ENCODE data around the gene ELAVL2.

The ELAVL2 gene

GRCh38 chr9:23721466-23721865 lies 104.6 kb downstream of the ELAVL2 start:
- no peak for DNase-seq

GRCh38 chr9:23717505-23717904 lies 108.5 kb downstream of the ELAVL2 start:
- DNase-seq, result no peak

- DNase-seq, result no peak
Measured at GRCh38 chr9:23707249-23707648, 118.8 kb downstream of the ELAVL2 start.

GRCh38 chr9:23702311-23702922 lies 123.6 kb downstream of the ELAVL2 start:
- no peak for DNase-seq

- DNase-seq, result no peak
Measured at GRCh38 chr9:23701291-23701690, 124.7 kb downstream of the ELAVL2 start.

GRCh38 chr9:23700359-23700758 lies 125.7 kb downstream of the ELAVL2 start:
- no peak for DNase-seq

- DNase-seq, result no peak
Measured at GRCh38 chr9:23698161-23698560, 127.9 kb downstream of the ELAVL2 start.

GRCh38 chr9:23695572-23695971 lies 130.5 kb downstream of the ELAVL2 start:
- DNase-seq, result no peak

GRCh38 chr9:23693374-23693773 lies 132.7 kb downstream of the ELAVL2 start:
- DNase-seq, result no peak

- DNase-seq, result no peak
Measured at GRCh38 chr9:23686896-23687295, 139.1 kb downstream of the ELAVL2 start.

GRCh38 chr9:23686257-23686656 lies 139.8 kb downstream of the ELAVL2 start:
- no peak for DNase-seq

GRCh38 chr9:23683611-23684061 lies 142.4 kb downstream of the ELAVL2 start:
- DNase-seq, result no peak

- no peak for DNase-seq
Measured at GRCh38 chr9:23682891-23683431, 143.1 kb downstream of the ELAVL2 start.

- DNase-seq, result no peak
Measured at GRCh38 chr9:23682352-23682751, 143.7 kb downstream of the ELAVL2 start.

GRCh38 chr9:23677446-23677845 lies 148.6 kb downstream of the ELAVL2 start:
- no peak for DNase-seq

GRCh38 chr9:23674016-23674585 lies 151.9 kb downstream of the ELAVL2 start:
- no peak for DNase-seq

- no peak for DNase-seq
Measured at GRCh38 chr9:23672151-23672550, 153.9 kb downstream of the ELAVL2 start.

GRCh38 chr9:23669776-23670175 lies 156.3 kb downstream of the ELAVL2 start:
- DNase-seq, result no peak

- DNase-seq, result no peak
Measured at GRCh38 chr9:23665635-23666034, 160.4 kb downstream of the ELAVL2 start.

GRCh38 chr9:23665051-23665450 lies 161.0 kb downstream of the ELAVL2 start:
- DNase-seq, result no peak

- DNase-seq, result no peak
Measured at GRCh38 chr9:23663946-23664345, 162.1 kb downstream of the ELAVL2 start.

- DNase-seq, result no peak
Measured at GRCh38 chr9:23663536-23663935, 162.5 kb downstream of the ELAVL2 start.

- no peak for DNase-seq
Measured at GRCh38 chr9:23663125-23663524, 162.9 kb downstream of the ELAVL2 start.

- no peak for DNase-seq
Measured at GRCh38 chr9:23662320-23662719, 163.7 kb downstream of the ELAVL2 start.
